ENCODE data around the gene BANF1.

DNA sequence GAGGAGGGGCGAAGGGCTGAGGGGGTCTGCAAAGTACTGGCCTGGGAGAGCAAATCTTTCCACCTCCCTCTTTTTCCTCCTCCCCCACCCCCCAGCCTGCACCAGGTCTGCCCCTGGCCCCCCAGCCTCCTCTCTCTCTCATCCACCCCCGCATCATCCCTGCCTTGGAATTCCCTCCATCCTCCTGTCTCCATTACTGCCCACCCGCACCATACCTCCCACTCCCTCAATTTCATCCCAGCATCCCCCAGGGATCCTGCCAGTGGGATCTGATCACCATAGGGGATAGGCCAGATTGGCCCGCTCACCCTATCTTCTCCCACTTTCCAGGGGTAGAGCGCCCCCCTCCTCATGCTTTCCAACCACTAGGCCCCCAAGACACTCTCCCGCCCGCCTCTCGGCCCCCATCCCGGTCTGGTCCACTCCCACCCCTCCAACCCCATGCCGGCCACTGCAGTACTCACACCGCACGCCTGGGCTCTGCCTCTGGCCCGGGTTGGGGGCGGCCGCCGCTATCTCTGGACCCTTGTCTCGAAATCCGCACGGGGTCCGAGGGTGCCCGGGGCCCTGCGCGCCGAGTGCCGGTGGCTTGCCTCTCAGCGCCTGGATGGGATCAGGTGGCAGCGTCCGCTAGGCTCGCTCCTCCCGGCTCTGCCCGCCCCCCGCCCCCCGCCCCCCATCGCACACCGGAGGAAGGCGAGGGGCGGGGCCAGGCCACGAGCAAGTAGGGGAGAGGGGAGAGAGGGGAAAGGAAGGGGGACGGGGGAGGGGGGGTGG is 46.4 kb downstream of the BANF1 start, which contains the start of gene GAL3ST3:
- TF ChIP-seq, protein P1, sequence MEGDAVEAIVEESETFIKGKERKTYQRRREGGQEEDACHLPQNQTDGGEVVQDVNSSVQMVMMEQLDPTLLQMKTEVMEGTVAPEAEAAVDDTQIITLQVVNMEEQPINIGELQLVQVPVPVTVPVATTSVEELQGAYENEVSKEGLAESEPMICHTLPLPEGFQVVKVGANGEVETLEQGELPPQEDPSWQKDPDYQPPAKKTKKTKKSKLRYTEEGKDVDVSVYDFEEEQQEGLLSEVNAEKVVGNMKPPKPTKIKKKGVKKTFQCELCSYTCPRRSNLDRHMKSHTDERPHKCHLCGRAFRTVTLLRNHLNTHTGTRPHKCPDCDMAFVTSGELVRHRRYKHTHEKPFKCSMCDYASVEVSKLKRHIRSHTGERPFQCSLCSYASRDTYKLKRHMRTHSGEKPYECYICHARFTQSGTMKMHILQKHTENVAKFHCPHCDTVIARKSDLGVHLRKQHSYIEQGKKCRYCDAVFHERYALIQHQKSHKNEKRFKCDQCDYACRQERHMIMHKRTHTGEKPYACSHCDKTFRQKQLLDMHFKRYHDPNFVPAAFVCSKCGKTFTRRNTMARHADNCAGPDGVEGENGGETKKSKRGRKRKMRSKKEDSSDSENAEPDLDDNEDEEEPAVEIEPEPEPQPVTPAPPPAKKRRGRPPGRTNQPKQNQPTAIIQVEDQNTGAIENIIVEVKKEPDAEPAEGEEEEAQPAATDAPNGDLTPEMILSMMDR (IDR thresholded peaks at IDR 0.05), result no peak
- no peak for TF ChIP-seq POLR2A (IDR thresholded peaks at IDR 0.05)
